ENCODE results near the gene DTD2. TPM values are rescaled to one million over a fixed set of nuclear protein-coding genes. Genes with fewer than 3 reads are reported as not detected.

DTD2 gene
- total and polyA plus RNA-seq, 9 of the 15 experiments (the other 6 are each of a cell fraction or from before 2014, with no cell fraction given): 3.8 to 24.1 (median 15.2) TPM

DNA sequence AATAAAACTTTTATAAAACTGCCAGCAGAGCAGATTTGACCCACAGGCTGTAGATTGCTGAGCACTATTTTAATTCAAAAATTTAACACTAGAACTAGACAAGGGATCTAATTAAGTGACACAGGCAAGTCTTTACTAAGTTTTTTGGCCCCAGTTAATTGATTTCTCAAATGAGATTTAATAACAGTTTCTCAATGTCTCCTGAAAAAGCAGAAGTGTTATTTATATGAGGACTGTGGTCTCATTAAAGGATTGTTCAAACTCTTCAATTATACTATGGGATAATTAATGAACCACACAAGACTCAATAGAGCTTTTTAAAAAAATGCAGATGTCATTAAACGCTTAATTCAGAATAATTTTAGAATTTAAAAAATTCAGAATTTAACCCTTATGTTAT, 38.9 kb downstream of the DTD2 start:
- H3K36me3 ChIP-seq (ENCODE audit: control insufficient read depth, insufficient read depth, low read length): peaks cover 2% of the 10 kb centered on the region; the same call in 1 of the 3 replicates
- ChIA-PET POLR2A (no interaction called here), CTCF (ENCODE audit: low intra/inter-chr PET ratio) (no interaction called here)
- ATAC-seq (no peak), FAIRE-seq (no peak), DNase-seq (ENCODE audit: extremely low read depth in 1 of 4, low spot score in 3 of 4) (no peak)
- WGBS (ENCODE audit: insufficient coverage, low coverage, missing lambda C conversion rate): 63% methylated on average over 1 of the region's 1 CpG
- TF ChIP-seq NR2C2 (CRISPR knock-in tag; IDR thresholded peaks at IDR 0.05) (no peak), NR2C2 (tag; IDR thresholded peaks at IDR 0.05) (no peak), ZNF143 (CRISPR knock-in tag; IDR thresholded peaks at IDR 0.05) (no peak), FOXJ2 (tag; IDR thresholded peaks at IDR 0.05) (no peak), HIVEP1 (CRISPR knock-in tag; IDR thresholded peaks at IDR 0.05) (no peak), ATF1 (CRISPR knock-in tag; IDR thresholded peaks at IDR 0.05) (no peak), ATF1 (tag; IDR thresholded peaks at IDR 0.05) (no peak), POLR2A (conservative IDR thresholded peaks at IDR 0.05) (no peak)
- TF ChIP-seq, protein P1, sequence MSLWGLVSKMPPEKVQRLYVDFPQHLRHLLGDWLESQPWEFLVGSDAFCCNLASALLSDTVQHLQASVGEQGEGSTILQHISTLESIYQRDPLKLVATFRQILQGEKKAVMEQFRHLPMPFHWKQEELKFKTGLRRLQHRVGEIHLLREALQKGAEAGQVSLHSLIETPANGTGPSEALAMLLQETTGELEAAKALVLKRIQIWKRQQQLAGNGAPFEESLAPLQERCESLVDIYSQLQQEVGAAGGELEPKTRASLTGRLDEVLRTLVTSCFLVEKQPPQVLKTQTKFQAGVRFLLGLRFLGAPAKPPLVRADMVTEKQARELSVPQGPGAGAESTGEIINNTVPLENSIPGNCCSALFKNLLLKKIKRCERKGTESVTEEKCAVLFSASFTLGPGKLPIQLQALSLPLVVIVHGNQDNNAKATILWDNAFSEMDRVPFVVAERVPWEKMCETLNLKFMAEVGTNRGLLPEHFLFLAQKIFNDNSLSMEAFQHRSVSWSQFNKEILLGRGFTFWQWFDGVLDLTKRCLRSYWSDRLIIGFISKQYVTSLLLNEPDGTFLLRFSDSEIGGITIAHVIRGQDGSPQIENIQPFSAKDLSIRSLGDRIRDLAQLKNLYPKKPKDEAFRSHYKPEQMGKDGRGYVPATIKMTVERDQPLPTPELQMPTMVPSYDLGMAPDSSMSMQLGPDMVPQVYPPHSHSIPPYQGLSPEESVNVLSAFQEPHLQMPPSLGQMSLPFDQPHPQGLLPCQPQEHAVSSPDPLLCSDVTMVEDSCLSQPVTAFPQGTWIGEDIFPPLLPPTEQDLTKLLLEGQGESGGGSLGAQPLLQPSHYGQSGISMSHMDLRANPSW (CRISPR knock-in tag; IDR thresholded peaks at IDR 0.05): no peak
- TF ChIP-seq, protein P2, sequence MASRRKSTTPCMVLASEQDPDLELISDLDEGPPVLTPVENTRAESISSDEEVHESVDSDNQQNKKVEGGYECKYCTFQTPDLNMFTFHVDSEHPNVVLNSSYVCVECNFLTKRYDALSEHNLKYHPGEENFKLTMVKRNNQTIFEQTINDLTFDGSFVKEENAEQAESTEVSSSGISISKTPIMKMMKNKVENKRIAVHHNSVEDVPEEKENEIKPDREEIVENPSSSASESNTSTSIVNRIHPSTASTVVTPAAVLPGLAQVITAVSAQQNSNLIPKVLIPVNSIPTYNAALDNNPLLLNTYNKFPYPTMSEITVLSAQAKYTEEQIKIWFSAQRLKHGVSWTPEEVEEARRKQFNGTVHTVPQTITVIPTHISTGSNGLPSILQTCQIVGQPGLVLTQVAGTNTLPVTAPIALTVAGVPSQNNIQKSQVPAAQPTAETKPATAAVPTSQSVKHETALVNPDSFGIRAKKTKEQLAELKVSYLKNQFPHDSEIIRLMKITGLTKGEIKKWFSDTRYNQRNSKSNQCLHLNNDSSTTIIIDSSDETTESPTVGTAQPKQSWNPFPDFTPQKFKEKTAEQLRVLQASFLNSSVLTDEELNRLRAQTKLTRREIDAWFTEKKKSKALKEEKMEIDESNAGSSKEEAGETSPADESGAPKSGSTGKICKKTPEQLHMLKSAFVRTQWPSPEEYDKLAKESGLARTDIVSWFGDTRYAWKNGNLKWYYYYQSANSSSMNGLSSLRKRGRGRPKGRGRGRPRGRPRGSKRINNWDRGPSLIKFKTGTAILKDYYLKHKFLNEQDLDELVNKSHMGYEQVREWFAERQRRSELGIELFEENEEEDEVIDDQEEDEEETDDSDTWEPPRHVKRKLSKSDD (conservative IDR thresholded peaks at IDR 0.05; ENCODE audit: low read length): no peak
- TF ChIP-seq, protein P3, sequence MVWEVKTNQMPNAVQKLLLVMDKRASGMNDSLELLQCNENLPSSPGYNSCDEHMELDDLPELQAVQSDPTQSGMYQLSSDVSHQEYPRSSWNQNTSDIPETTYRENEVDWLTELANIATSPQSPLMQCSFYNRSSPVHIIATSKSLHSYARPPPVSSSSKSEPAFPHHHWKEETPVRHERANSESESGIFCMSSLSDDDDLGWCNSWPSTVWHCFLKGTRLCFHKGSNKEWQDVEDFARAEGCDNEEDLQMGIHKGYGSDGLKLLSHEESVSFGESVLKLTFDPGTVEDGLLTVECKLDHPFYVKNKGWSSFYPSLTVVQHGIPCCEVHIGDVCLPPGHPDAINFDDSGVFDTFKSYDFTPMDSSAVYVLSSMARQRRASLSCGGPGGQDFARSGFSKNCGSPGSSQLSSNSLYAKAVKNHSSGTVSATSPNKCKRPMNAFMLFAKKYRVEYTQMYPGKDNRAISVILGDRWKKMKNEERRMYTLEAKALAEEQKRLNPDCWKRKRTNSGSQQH (CRISPR knock-in tag; IDR thresholded peaks at IDR 0.05): no peak
- TF ChIP-seq, protein P4, sequence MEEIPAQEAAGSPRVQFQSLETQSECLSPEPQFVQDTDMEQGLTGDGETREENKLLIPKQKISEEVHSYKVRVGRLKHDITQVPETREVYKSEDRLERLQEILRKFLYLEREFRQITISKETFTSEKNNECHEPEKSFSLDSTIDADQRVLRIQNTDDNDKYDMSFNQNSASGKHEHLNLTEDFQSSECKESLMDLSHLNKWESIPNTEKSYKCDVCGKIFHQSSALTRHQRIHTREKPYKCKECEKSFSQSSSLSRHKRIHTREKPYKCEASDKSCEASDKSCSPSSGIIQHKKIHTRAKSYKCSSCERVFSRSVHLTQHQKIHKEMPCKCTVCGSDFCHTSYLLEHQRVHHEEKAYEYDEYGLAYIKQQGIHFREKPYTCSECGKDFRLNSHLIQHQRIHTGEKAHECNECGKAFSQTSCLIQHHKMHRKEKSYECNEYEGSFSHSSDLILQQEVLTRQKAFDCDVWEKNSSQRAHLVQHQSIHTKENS (CRISPR knock-in tag; IDR thresholded peaks at IDR 0.05): no peak
- no TSS peak for BruUV-seq (replicated peaks)
- H3K4me2 ChIP-seq (ENCODE audit: insufficient read depth, low read length): no peak overlapping the region
- no peaks in the 10 kb centered on the region for H3K9me1 ChIP-seq (ENCODE audit: control insufficient read depth, insufficient read depth, low read length)
- H3K27ac ChIP-seq (ENCODE audit: extremely low read depth, low read depth, low read length): no peak overlapping the region
- no peak overlapping the region for H2AFZ ChIP-seq (ENCODE audit: low read depth, low read length)
- intact Hi-C loops (cut with micrococcal nuclease): no loop called here
- H3K27me3 ChIP-seq (ENCODE audit: control insufficient read depth in 2 of 2, insufficient read depth in 2 of 2, low read length in 2 of 2): no peaks in the 10 kb centered on the region
- in situ Hi-C loops (cut with MboI): no loop called here
- peaks cover 6 to 8% of the 10 kb centered on the region in 2 experiments; a peak in 3 of 5 replicates for H3K4me1 ChIP-seq (replicated peaks in 1 of 2; ENCODE audit: control insufficient read depth in 2 of 2, insufficient read depth in 2 of 2, low read length in 2 of 2)
- H3K79me2 ChIP-seq (ENCODE audit: control insufficient read depth, insufficient read depth, low read length): peaks cover 44% of the 10 kb centered on the region
- H4K20me1 ChIP-seq (replicated peaks; ENCODE audit: control insufficient read depth, insufficient read depth, low read length): no peaks in the 10 kb centered on the region
- no peak overlapping the region for H3K9ac ChIP-seq (ENCODE audit: insufficient read depth in 1 of 2, low read depth in 2 of 2, low read length in 2 of 2)
- H3K9me3 ChIP-seq (replicated peaks; ENCODE audit: control insufficient read depth, insufficient read depth, low read depth, low read length): no peaks in the 10 kb centered on the region
- no peak overlapping the region for H3K4me3 ChIP-seq
